NCI-H146 treated with DMSO at 0.1 percent for 48 hours (cell line): Measurements from ENCODE around the gene GAMT.

Experiments
- DNase-seq: peaks from one replicate; lab custom pipeline; 2025; ENCODE audit not compliant: unreplicated experiment; lab: John Stamatoyannopoulos, UW

Gene GAMT

GRCh38 chr19:1386945-1387683 lies 14.2 kb downstream of the GAMT start:
- DNase-seq: no peak

- DNase-seq: no peak
Measured at GRCh38 chr19:1385816-1386215, 15.5 kb downstream of the GAMT start.

- no peak for DNase-seq
Measured at GRCh38 chr19:1384478-1385110, 16.7 kb downstream of the GAMT start.

- DNase-seq: no peak
Measured at GRCh38 chr19:1384085-1384462, 17.3 kb downstream of the GAMT start.

GRCh38 chr19:1383312-1384084 lies 17.8 kb downstream of the GAMT start, which contains the start of gene NDUFS7:
NDUFS7 (plus strand) TSS chr19:1383907; CDS start chr19:1383927, 20 bp downstream.
- peak; percentile 38 for DNase-seq

DNA sequence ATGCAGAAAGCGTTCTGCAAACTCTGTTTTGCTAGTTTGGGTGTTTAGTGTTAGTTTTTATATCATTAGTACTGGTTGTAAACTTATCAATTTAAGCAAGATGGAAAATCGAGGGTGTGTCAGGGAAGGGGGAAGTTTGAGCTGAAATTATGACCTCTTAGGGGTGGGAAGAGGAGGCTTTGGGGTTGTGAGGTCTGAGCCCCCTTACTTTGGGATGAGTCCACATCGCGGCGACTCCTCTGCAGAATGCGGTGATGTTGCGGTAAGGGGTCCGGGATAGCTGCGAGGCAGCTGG lies 18.4 kb downstream of the GAMT start:
- no peak for DNase-seq

DNA sequence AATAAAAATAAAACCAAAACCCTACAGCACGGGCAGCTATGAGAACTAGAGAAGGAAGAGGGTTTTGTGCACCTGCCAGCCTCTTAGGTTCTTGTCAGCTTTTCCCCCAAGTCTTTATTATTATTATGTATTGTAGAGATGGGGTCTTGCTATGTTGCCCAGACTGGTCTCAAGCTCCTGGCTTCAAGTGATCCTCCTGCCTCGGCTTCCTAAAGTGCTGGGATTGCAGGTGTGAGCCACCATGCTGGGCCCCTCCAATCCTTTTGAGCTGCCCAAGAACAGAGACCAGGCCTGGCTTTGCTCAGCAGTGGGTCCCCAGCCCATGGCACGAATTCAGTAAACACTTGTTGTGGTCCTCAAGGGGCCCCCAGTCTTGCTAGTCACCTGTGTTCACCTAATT lies 19.1 kb downstream of the GAMT start:
- DNase-seq: no peak

DNA sequence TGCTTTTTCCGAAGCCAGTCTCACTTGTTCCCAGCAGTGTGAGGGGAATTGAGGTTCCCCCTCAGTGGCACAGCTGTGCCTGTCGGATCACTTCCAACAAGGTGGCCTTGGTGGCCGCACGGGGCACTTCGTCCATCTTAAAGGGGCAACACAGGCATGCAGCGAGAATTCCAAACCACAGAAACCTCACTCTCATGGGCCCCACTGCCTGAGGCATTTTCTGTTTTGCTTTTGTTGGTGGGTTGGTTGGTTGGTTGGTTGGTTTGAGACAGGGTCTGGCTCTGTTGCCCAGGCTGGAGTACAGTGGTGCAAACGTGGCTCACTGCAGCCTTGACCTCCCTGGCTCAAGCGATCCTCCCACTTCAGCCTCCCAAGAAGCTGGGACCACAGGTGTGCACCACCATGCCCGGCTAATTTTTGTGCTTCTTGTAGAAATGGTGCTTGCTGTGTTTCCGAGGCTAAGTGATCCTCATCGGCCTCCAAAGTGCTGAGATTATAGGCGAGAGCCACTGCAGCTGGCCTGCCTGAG lies 21.3 kb downstream of the GAMT start:
- DNase-seq: no peak

- no peak for DNase-seq
Measured at GRCh38 chr19:1379126-1379905, 22.0 kb downstream of the GAMT start.

GRCh38 chr19:1377965-1378785 lies 23.2 kb downstream of the GAMT start:
- DNase-seq: no peak

GRCh38 chr19:1377176-1377964 lies 24.0 kb downstream of the GAMT start:
- no peak for DNase-seq

DNA sequence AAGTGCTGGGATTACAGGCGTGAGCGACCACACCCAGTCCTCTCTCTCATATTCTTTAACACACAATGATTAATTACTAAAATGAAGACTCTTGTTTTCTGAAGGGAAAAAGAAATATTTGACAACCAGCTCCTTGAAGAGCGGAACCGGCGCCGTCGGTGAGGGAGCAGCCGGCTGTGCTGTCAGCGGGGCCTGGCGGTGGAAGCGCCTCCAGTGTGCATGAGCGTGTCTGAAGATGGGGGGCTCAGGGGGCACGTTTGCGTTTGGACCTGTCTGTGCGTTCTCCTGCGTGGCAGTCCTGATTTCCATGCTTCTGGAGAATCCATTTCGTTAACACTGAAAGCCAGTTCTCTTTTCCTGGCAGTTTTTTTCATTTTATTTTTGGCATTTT lies 24.9 kb downstream of the GAMT start:
- no peak for DNase-seq

GRCh38 chr19:1374250-1374577 lies 27.1 kb downstream of the GAMT start:
- no peak for DNase-seq

GRCh38 chr19:1373534-1374249 lies 27.6 kb downstream of the GAMT start:
- DNase-seq: no peak

- no peak for DNase-seq
Measured at GRCh38 chr19:1373042-1373533, 28.3 kb downstream of the GAMT start.

GRCh38 chr19:1370579-1371361 lies 30.6 kb downstream of the GAMT start:
- DNase-seq: no peak

GRCh38 chr19:1369214-1369805 lies 32.0 kb downstream of the GAMT start:
- DNase-seq: no peak
